GM18907 (cell line): Measurements from ENCODE around the gene DEFB132.
"Not testable (repeated sequence)": the region's sequence is repeated elsewhere in the genome, so short reads cannot be mapped to it uniquely, and the experiment has no call there.

Experiments
- ATAC-seq: cut with Tn5 transposase; IDR thresholded peaks from one replicate; pipeline ENCODE4 v1.9.1; 2021; ENCODE audit warnings: mild to moderate bottlenecking, moderate library complexity; ENCODE audit not compliant: unreplicated experiment

The DEFB132 gene, protein sequence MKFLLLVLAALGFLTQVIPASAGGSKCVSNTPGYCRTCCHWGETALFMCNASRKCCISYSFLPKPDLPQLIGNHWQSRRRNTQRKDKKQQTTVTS

DNA sequence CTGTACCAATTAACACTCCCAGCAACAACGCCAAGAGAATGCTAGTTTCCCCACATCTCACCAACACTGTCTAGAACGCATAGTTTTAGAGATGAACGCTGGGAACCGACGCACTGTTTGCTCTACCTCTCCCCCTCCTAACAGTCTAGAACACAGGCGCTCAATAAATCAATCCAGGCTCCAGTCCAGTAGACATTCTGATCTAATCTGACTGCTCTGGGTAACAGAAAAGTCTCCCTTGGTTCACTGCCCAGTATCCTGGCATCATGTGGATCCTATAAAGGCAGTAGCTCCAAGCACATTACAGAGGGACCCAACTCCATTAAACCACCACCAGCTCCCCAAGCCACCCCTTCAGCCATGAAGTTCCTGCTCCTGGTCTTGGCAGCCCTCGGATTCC lies at the start of gene DEFB132:
TSS of gene DEFB132 (plus strand) at position 306 of the 400 bp plus-strand sequence. CDS start at position 361, 55 bp downstream.
- ATAC-seq: no peak

- no peak for ATAC-seq
Observed at GRCh38 chr20:208942-209566, 48.5 kb upstream of the DEFB132 start.

GRCh38 chr20:210809-211502 lies 46.6 kb upstream of the DEFB132 start:
- ATAC-seq: no peak

GRCh38 chr20:214383-214782 lies 43.1 kb upstream of the DEFB132 start:
- no peak for ATAC-seq

GRCh38 chr20:215796-216195 lies 41.7 kb upstream of the DEFB132 start:
- no peak for ATAC-seq

GRCh38 chr20:217266-217665 lies 40.3 kb upstream of the DEFB132 start:
- ATAC-seq: no peak

- ATAC-seq: no peak
Observed at GRCh38 chr20:219290-220115, 38.0 kb upstream of the DEFB132 start.

GRCh38 chr20:221258-221830 lies 36.2 kb upstream of the DEFB132 start:
- ATAC-seq: no peak

- not testable (repeated sequence) for ATAC-seq
Observed at GRCh38 chr20:225879-226278, 31.6 kb upstream of the DEFB132 start.

GRCh38 chr20:226958-227357 lies 30.6 kb upstream of the DEFB132 start, which contains the start of gene DEFB129:
Gene DEFB129 (plus strand): TSS chr20:227258. CDS start chr20:227289, 31 bp downstream.
- ATAC-seq: no peak

DNA sequence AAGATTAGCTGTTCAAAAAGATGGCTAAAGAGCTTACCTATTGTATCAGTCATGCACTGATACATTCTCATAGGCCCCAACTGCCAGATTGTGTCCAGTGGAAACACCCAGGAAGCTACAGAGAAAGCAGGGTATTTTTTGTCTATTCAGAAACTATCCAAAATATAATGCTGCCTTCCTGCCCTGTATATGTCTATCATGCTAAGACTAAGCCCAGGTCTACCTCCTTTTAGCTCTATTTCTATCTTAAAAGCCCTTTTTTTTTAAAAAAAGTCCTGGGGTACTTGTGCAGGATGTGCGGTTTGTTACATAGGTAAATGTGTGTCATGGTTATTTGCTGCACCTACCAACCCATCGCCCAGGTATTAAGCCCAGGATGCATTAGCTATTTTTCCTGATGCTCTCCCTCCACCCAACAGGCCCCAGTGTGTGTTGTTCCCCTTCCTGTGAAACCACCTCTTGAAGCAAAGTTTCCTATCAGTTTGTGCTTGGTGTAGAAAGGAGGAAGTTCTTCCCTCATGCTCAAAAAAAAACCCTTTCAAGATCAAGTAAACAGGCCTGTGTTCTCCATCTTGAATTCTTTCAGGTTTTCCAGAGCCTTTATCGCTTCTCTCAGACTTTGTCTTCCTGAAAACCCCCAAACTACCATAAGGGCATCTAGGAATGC lies 30.0 kb upstream of the DEFB132 start:
- no peak for ATAC-seq

DNA sequence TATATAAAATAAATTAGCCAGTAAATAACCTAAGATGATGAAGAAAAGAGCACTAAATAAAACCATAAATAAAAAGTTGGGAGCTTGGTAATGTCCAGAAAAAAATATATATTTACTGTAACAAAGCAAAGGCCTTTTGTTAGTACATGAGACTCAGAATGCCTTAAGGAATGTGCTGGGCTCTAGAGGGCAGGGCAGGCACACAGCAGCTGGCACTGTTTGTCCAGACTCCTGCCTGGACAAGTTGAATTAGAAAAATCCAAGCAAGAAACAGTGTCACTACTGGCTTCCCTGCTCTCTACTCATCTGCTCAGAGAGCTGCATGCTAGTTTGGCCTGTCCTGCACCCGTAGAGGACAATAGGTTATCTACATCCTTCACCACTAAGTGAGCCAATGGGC lies 21.6 kb upstream of the DEFB132 start:
- ATAC-seq: no peak

DNA sequence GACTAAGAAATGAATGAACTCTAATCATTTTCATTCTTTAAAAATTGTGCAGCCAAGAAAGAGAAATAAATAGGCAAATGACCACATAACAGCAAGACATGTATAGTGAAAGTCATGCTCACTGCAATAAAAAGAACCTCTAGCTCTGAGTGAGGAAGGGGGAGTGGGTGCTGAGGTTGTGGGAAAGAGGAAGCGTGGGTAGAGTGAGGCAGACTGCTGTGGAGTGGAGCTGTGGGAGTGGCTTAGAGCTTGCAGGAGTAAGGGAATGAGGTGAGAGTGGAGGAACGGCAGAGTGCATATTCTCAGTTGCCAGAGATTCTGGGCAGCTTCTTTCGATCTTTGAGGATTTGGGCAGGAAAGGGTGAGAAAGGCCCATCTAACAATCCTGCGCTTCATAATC lies 20.0 kb upstream of the DEFB132 start:
- no peak for ATAC-seq

DNA sequence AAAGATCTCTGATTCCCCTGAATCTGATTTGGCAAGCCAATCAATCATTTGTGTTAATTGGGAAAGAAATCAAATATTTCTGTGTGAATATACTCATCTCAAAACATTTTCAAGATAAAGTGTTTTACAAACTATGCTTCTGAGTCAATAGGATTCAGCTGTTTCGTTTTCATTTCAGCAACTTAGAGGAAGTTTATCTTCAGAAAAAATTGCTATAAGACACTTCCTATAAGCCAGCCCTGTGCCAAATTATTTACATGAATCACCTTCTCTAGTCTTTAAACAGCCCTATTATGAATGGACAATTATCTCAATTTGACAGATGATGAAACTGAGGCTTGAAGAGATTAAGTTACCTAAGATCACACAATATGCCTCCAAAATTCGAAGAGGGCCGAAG lies 19.6 kb upstream of the DEFB132 start:
- no peak for ATAC-seq

- no peak for ATAC-seq
Observed at GRCh38 chr20:242905-243304, 14.6 kb upstream of the DEFB132 start.

GRCh38 chr20:251354-251753 lies 6.2 kb upstream of the DEFB132 start:
- ATAC-seq: no peak

GRCh38 chr20:252801-253200 lies 4.7 kb upstream of the DEFB132 start:
- no peak for ATAC-seq

- ATAC-seq: not testable (repeated sequence)
Observed at GRCh38 chr20:253447-253846, 4.1 kb upstream of the DEFB132 start.

GRCh38 chr20:258269-258858 lies 840 bp downstream of the DEFB132 start:
- no peak for ATAC-seq

- ATAC-seq: no peak
Observed at GRCh38 chr20:258963-259362, 1.4 kb downstream of the DEFB132 start.
